Activated gamma-delta T cell treated with anti-CD3 and anti-CD28 coated beads, Interleukin-2, amount 50 U/mL, for 16 hours (primary cell): ENCODE data around the gene SBNO2.

Source experiments
- DNase-seq: peaks from one replicate; pipeline ENCODE4 v3.0.0-alpha.2; 2020; ENCODE audit warnings: low read depth

The SBNO2 gene

GRCh38 chr19:1072371-1073015, 101.6 kb downstream of the SBNO2 start:
- no peak for DNase-seq

GRCh38 chr19:1070931-1071791, 102.9 kb downstream of the SBNO2 start:
- no peak for DNase-seq

GRCh38 chr19:1070576-1070930, 103.5 kb downstream of the SBNO2 start:
- DNase-seq = no peak

- DNase-seq = no peak
Measured at GRCh38 chr19:1069009-1069779, 104.9 kb downstream of the SBNO2 start.

GRCh38 chr19:1068009-1069001, 105.8 kb downstream of the SBNO2 start:
- no peak for DNase-seq

- DNase-seq = peak; percentile 65
Measured at GRCh38 chr19:1067341-1067957, 106.6 kb downstream of the SBNO2 start.

GRCh38 chr19:1066748-1067340, 107.2 kb downstream of the SBNO2 start, which contains the start of gene ARHGAP45:
Gene ARHGAP45, plus strand, starts transcription at chr19:1067167. Its CDS starts 239 bp downstream, at chr19:1067406.
- peak; percentile 73 for DNase-seq

- no peak for DNase-seq
Measured at GRCh38 chr19:1066251-1066747, 107.8 kb downstream of the SBNO2 start.

GRCh38 chr19:1065606-1066109, 108.4 kb downstream of the SBNO2 start:
- no peak for DNase-seq

- DNase-seq = no peak
Measured at GRCh38 chr19:1064661-1065605, 109.1 kb downstream of the SBNO2 start.

- no peak for DNase-seq
Measured at GRCh38 chr19:1063909-1064660, 110.0 kb downstream of the SBNO2 start.

GRCh38 chr19:1063030-1063908, 110.8 kb downstream of the SBNO2 start:
- no peak for DNase-seq

GRCh38 chr19:1062387-1063029, 111.6 kb downstream of the SBNO2 start:
- no peak for DNase-seq

- no peak for DNase-seq
Measured at GRCh38 chr19:1061987-1062386, 112.1 kb downstream of the SBNO2 start.

- no peak for DNase-seq
Measured at GRCh38 chr19:1060689-1061088, 113.4 kb downstream of the SBNO2 start.

- DNase-seq = no peak
Measured at GRCh38 chr19:1058112-1058511, 116.0 kb downstream of the SBNO2 start.
